Muscle of arm (tissue), 12 donors: Measurements from ENCODE around the gene TMC1. TPM values are rescaled to one million over a fixed set of nuclear protein-coding genes. Genes with fewer than 3 reads are reported as not detected.
"Not testable (repeated sequence)": the region's sequence is repeated elsewhere in the genome, so short reads cannot be mapped to it uniquely, and the experiment has no call there.

ENCODE experiments used
- DNase-seq: peaks from one replicate; pipeline ENCODE4 v3.0.0-alpha.2; 2013
- polyA plus RNA-seq, 12 donors: library from polyadenylated mRNA; unstranded; fragments of 120-200 nt; gene quantifications; one replicate each; pipeline ENCODE4 v1.2.1, GENCODE V29; 2013; ENCODE audit not compliant: insufficient read length in 12 of 12

The TMC1 gene
- polyA plus RNA-seq, 12 donors, result 0.41 to 2.8 (median 1.1) TPM; not detected in 2

GRCh38 chr9:72758944-72759343 is 237.5 kb downstream of the TMC1 start:
- no peak for DNase-seq

GRCh38 chr9:72763022-72763421 is 241.6 kb downstream of the TMC1 start:
- no peak for DNase-seq

GRCh38 chr9:72769546-72769945 is 248.1 kb downstream of the TMC1 start:
- DNase-seq, result no peak

GRCh38 chr9:72772661-72773060 is 251.3 kb downstream of the TMC1 start:
- DNase-seq, result no peak

GRCh38 chr9:72773570-72773969 is 252.2 kb downstream of the TMC1 start:
- DNase-seq, result no peak

- DNase-seq, result no peak
Measured at GRCh38 chr9:72775570-72775969, 254.2 kb downstream of the TMC1 start.

- no peak for DNase-seq
Measured at GRCh38 chr9:72779614-72780013, 258.2 kb downstream of the TMC1 start.

- DNase-seq, result no peak
Measured at GRCh38 chr9:72786948-72787347, 265.5 kb downstream of the TMC1 start.

- no peak for DNase-seq
Measured at GRCh38 chr9:72788966-72789735, 267.7 kb downstream of the TMC1 start.

GRCh38 chr9:72789885-72790284 is 268.5 kb downstream of the TMC1 start:
- no peak for DNase-seq

GRCh38 chr9:72790989-72791388 is 269.6 kb downstream of the TMC1 start:
- DNase-seq, result peak; percentile 25

GRCh38 chr9:72791436-72791835 is 270.0 kb downstream of the TMC1 start:
- no peak for DNase-seq

GRCh38 chr9:72794946-72795345 is 273.5 kb downstream of the TMC1 start:
- DNase-seq, result no peak

- no peak for DNase-seq
Measured at GRCh38 chr9:72800328-72800994, 279.1 kb downstream of the TMC1 start.

GRCh38 chr9:72805238-72805637 is 283.8 kb downstream of the TMC1 start:
- DNase-seq, result no peak

GRCh38 chr9:72806313-72806809 is 285.0 kb downstream of the TMC1 start:
- not testable (repeated sequence) for DNase-seq

- DNase-seq, result no peak
Measured at GRCh38 chr9:72807765-72808445, 286.5 kb downstream of the TMC1 start.

GRCh38 chr9:72808446-72808768 is 287.0 kb downstream of the TMC1 start:
- DNase-seq, result no peak

GRCh38 chr9:72809586-72809985 is 288.2 kb downstream of the TMC1 start:
- no peak for DNase-seq

GRCh38 chr9:72812559-72813111 is 291.2 kb downstream of the TMC1 start:
- DNase-seq, result peak; percentile 64

- no peak for DNase-seq
Measured at GRCh38 chr9:72813544-72813943, 292.1 kb downstream of the TMC1 start.

GRCh38 chr9:72814083-72814597 is 292.7 kb downstream of the TMC1 start:
- DNase-seq, result no peak
